Loucy (cell line): ENCODE measurements around the gene FOXC1.

Experiments
- CTCF ChIP-seq: fragments of 200-600 bp; sonication (generic); conservative IDR thresholded peaks from 2 replicates; pipeline ENCODE4 v1.5.1; 2014; ENCODE audit warnings: mild to moderate bottlenecking, antibody characterized with exemption, low read length
- EZH2phosphoT487 ChIP-seq: fragments of 200-600 bp; IDR thresholded peaks from 2 replicates; pipeline ENCODE4 v1.6.1; 2018; ENCODE audit warnings: antibody characterized with exemption, mild to moderate bottlenecking, moderate library complexity, borderline replicate concordance

GRCh38 chr6:1581120-1581991 lies 28.4 kb upstream of the FOXC1 start:
- no peak for TF ChIP-seq CTCF
- TF ChIP-seq EZH2phosphoT487, result no peak
